Measurements from ENCODE around the gene AIRE. TPM values are rescaled to one million over a fixed set of nuclear protein-coding genes. Genes with fewer than 3 reads are reported as not detected.

Gene AIRE
- total RNA-seq, 2 donors from 2014 or later = not detected

DNA sequence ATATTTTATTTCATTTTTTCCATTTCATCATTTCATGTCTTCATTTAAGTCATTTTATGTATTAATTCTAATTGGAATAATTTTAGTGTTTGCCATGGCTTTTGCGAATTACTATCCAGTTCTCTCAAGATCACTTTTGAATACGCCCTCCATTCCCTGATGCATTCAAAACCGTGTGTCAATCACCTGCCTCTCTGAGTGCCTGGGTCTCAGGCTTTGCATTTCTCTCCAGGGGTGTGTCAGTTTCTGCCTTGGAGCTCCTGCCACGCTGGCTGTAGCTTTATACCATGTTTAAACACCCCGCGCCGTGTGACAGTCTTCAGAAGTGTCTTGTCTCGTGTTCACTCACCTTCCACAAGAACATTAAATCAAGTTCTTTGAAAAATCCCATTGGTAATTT lies 16.6 kb upstream of the AIRE start:
- Histone ChIP-seq H3K4me1 (replicated peaks) (no peaks in the 10 kb centered on the region), H3K9me3 (no peaks in the 10 kb centered on the region), H3K36me3 (no peaks in the 10 kb centered on the region), H3K4me3 (no peak overlapping the region), H3K27me3 (replicated peaks; ENCODE audit: insufficient read depth) (no peaks in the 10 kb centered on the region), H3K27ac (no peak overlapping the region)
- WGBS = 75% methylated on average over 8 of the region's 8 CpGs
- DNase-seq (ENCODE audit: low spot score) = no peak
- no peak for TF ChIP-seq CTCF (IDR thresholded peaks at IDR 0.05)
- no peak for TF ChIP-seq POLR2A (IDR thresholded peaks at IDR 0.05)
- TF ChIP-seq POLR2AphosphoS5 (IDR thresholded peaks at IDR 0.05) = no peak
- intact Hi-C loops (cut with DNase I) = no loop called here

DNA sequence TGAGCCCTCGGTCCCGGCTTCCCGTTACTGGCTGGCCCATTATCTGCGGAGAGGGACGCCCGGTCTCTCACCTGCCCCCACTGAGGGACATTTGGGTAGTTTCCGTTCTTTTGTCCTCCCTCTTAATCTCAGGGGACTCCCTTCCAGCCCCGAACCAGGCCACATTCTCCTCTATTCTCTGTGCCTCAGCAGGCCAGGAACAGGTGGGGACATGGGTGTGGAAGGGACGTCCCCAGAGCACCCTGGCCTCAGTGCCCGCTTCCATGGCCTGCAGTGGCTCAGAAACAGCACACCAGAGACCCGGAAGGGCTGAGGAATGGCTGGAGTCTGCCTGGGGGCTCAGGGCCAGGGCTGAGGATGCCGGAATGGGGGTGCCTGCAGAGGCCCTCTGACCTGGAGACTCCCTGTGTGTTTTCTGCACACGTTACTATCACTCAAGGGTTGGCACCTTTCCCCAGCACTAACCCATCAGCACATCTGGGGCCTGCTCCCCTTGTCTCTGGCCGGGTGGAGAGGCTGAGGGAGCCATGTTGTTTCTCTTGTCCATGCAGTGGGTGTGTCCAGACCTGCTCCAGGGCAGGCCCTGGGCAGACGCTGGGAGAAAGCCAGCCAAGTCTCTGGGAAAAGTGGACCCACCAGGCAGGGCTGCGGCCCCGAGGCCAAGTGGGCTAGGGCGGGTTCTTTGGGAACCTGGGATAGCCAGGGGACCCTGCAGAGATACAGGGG lies 14.0 kb upstream of the AIRE start:
- 88% methylated on average over 18 of the region's 18 CpGs for WGBS
- intact Hi-C loops (cut with DNase I) = no loop called here
- H3K27me3 ChIP-seq (replicated peaks; ENCODE audit: insufficient read depth) = no peaks in the 10 kb centered on the region
- H3K4me3 ChIP-seq = no peak overlapping the region
- no peaks in the 10 kb centered on the region for H3K4me1 ChIP-seq (replicated peaks)
- no peak overlapping the region for H3K27ac ChIP-seq
- no peak for DNase-seq (ENCODE audit: low spot score)
- TF ChIP-seq POLR2A (IDR thresholded peaks at IDR 0.05) (no peak), POLR2AphosphoS5 (IDR thresholded peaks at IDR 0.05) (no peak), CTCF (IDR thresholded peaks at IDR 0.05) (no peak)
- H3K9me3 ChIP-seq = no peaks in the 10 kb centered on the region
- no peaks in the 10 kb centered on the region for H3K36me3 ChIP-seq

GRCh38 chr21:44272284-44272858 lies 13.3 kb upstream of the AIRE start:
- no peak for TF ChIP-seq POLR2AphosphoS5 (IDR thresholded peaks at IDR 0.05)
- TF ChIP-seq CTCF (IDR thresholded peaks at IDR 0.05) = no peak
- TF ChIP-seq POLR2A (IDR thresholded peaks at IDR 0.05) = no peak
- H3K4me3 ChIP-seq = no peak overlapping the region
- H3K27ac ChIP-seq = no peak overlapping the region
- WGBS = 88% methylated on average over 14 of the region's 18 CpGs
- H3K4me1 ChIP-seq (replicated peaks) = no peaks in the 10 kb centered on the region
- intact Hi-C loops (cut with DNase I) = no loop called here
- no peak for DNase-seq (ENCODE audit: low spot score)
- no peaks in the 10 kb centered on the region for H3K27me3 ChIP-seq (replicated peaks; ENCODE audit: insufficient read depth)
- no peaks in the 10 kb centered on the region for H3K9me3 ChIP-seq
- no peaks in the 10 kb centered on the region for H3K36me3 ChIP-seq

- no peaks in the 10 kb centered on the region for H3K4me1 ChIP-seq (replicated peaks)
Measured at GRCh38 chr21:44273046-44273445, 12.6 kb upstream of the AIRE start.

More at GRCh38 chr21:44273046-44273445, 12.6 kb upstream of the AIRE start:
- intact Hi-C loops (cut with DNase I) = no loop called here
- H3K9me3 ChIP-seq = no peaks in the 10 kb centered on the region
- no peak for TF ChIP-seq POLR2AphosphoS5 (IDR thresholded peaks at IDR 0.05)
- TF ChIP-seq POLR2A (IDR thresholded peaks at IDR 0.05) = no peak
- no peak for TF ChIP-seq CTCF (IDR thresholded peaks at IDR 0.05)
- 77% methylated on average over 7 of the region's 7 CpGs for whole genome bisulfite sequencing
- no peak for DNase-seq (ENCODE audit: low spot score)
- H3K4me3 ChIP-seq = no peak overlapping the region
- H3K27me3 ChIP-seq (replicated peaks; ENCODE audit: insufficient read depth) = no peaks in the 10 kb centered on the region
- no peaks in the 10 kb centered on the region for H3K36me3 ChIP-seq
- no peak overlapping the region for H3K27ac ChIP-seq
